Trophoblast cell (in vitro differentiated cells and primary cell): Measurements from ENCODE around the gene SCAMP2.

Experiments
- DNase-seq, 2 donors: peaks; one replicate each; pipeline ENCODE4 v3.0.0-alpha.2; 2016
- H2AFZ ChIP-seq: 2 replicates; pipeline ENCODE4 v1.6.1; 2013; ENCODE audit warnings: low read length, moderate library complexity, mild to moderate bottlenecking; ENCODE audit not compliant: insufficient read depth, poor library complexity
- H2AK5ac ChIP-seq: 2 replicates; pipeline ENCODE4 v1.6.1; 2013; ENCODE audit warnings: mild to moderate bottlenecking, low read length
- H2BK120ac ChIP-seq: 2 replicates; pipeline ENCODE4 v1.6.1; 2013; ENCODE audit warnings: low read length, mild to moderate bottlenecking, moderate library complexity; ENCODE audit not compliant: insufficient read depth, poor library complexity
- H2BK12ac ChIP-seq: 2 replicates; pipeline ENCODE4 v1.6.1; 2013; ENCODE audit warnings: mild to moderate bottlenecking, low read length, moderate library complexity
- H2BK5ac ChIP-seq: 2 replicates; pipeline ENCODE4 v1.6.1; 2013; ENCODE audit warnings: low read length, low read depth, moderate library complexity, mild to moderate bottlenecking; ENCODE audit not compliant: poor library complexity
- H3K14ac ChIP-seq: 2 replicates; pipeline ENCODE4 v1.6.1; 2013; ENCODE audit warnings: mild to moderate bottlenecking, low read length
- H3K18ac ChIP-seq: 2 replicates; pipeline ENCODE4 v1.6.1; 2013; ENCODE audit warnings: mild to moderate bottlenecking, low read length
- H3K23ac ChIP-seq: 2 replicates; pipeline ENCODE4 v1.6.1; 2013; ENCODE audit warnings: low read length
- H3K27ac ChIP-seq: 2 replicates; pipeline ENCODE4 v1.5.1; 2013; ENCODE audit warnings: low read depth, mild to moderate bottlenecking, inconsistent platforms, low read length, moderate library complexity
- H3K27me3 ChIP-seq: 2 replicates; pipeline ENCODE4 v1.6.1; 2013; ENCODE audit warnings: inconsistent platforms, mild to moderate bottlenecking, low read length, moderate library complexity; ENCODE audit not compliant: insufficient read depth
- H3K36me3 ChIP-seq, 2 experiments: 1 replicate in 1 of 2; 2 replicates in 1 of 2; pipeline ENCODE4 v1.6.1; 2013; ENCODE audit warnings: low read length in 2 of 2, mild to moderate bottlenecking in 2 of 2, moderate library complexity in 1 of 2; ENCODE audit not compliant: insufficient read depth in 2 of 2, control insufficient read depth in 1 of 2
- H3K4ac ChIP-seq: 2 replicates; pipeline ENCODE4 v1.6.1; 2013; ENCODE audit warnings: low read depth, mild to moderate bottlenecking, low read length, moderate library complexity
- H3K4me1 ChIP-seq, 2 experiments: 1 replicate in 1 of 2; 2 replicates in 1 of 2; pipeline ENCODE4 v1.6.1; 2013; ENCODE audit warnings: low read length in 2 of 2, mild to moderate bottlenecking in 2 of 2, moderate library complexity in 1 of 2; ENCODE audit not compliant: insufficient read depth in 2 of 2, control insufficient read depth in 1 of 2
- H3K4me2 ChIP-seq: 2 replicates; pipeline ENCODE4 v1.6.1; 2013; ENCODE audit warnings: inconsistent platforms, mild to moderate bottlenecking, low read length, moderate library complexity
- H3K4me3 ChIP-seq: 2 replicates; pipeline ENCODE4 v1.5.1; 2013; ENCODE audit warnings: mild to moderate bottlenecking, low read depth, low read length, inconsistent platforms
- H3K79me1 ChIP-seq: one replicate; pipeline ENCODE4 v1.6.1; 2013; ENCODE audit warnings: low read length
- H3K79me2 ChIP-seq: 2 replicates; pipeline ENCODE4 v1.6.1; 2013; ENCODE audit warnings: low read length, mild to moderate bottlenecking; ENCODE audit not compliant: control insufficient read depth, insufficient read depth, poor library complexity
- H3K9ac ChIP-seq: 2 replicates; pipeline ENCODE4 v1.6.1; 2013; ENCODE audit warnings: mild to moderate bottlenecking, low read length
- H3K9me3 ChIP-seq: 2 replicates; pipeline ENCODE4 v1.6.1; 2013; ENCODE audit warnings: low read depth, mild to moderate bottlenecking, control low read depth, inconsistent platforms, low read length; ENCODE audit not compliant: insufficient read depth
- H4K12ac ChIP-seq: 2 replicates; pipeline ENCODE4 v1.6.1; 2013; ENCODE audit warnings: low read depth, mild to moderate bottlenecking, low read length, moderate library complexity
- H4K8ac ChIP-seq: 2 replicates; pipeline ENCODE4 v1.6.1; 2013; ENCODE audit warnings: low read depth, mild to moderate bottlenecking, low read length, moderate library complexity
- H4K91ac ChIP-seq: one replicate; pipeline ENCODE4 v1.6.1; 2013; ENCODE audit warnings: low read depth, mild to moderate bottlenecking, low read length, moderate library complexity
- WGBS: extraction: QIAGEN DNeasy Blood & Tissue Kit; methylation state at CpG from one replicate; pipeline ENCODE4 v1.1.7; 2013; ENCODE audit warnings: missing lambda C conversion rate; ENCODE audit not compliant: insufficient read length, insufficient coverage; ENCODE audit errors: extremely low coverage; 5-methylcytosine and 5-hydroxymethylcytosine counted together

SCAMP2 gene

GRCh38 chr15:74829991-74830390 lies 43.2 kb downstream of the SCAMP2 start:
- no peak overlapping the region for H3K18ac ChIP-seq
- no peak overlapping the region for H3K4me3 ChIP-seq
- no peak overlapping the region for H4K12ac ChIP-seq
- no peak overlapping the region for H3K4me2 ChIP-seq
- no peak overlapping the region for H2BK12ac ChIP-seq
- H3K9me3 ChIP-seq, result no peaks in the 10 kb centered on the region
- no peak overlapping the region for H2AK5ac ChIP-seq
- no peak overlapping the region for H3K9ac ChIP-seq
- H3K4me1 ChIP-seq, result no peaks in the 10 kb centered on the region
- H2AFZ ChIP-seq, result no peak overlapping the region
- no peak overlapping the region for H2BK120ac ChIP-seq
- H3K23ac ChIP-seq, result no peak overlapping the region
- H3K4ac ChIP-seq, result no peak overlapping the region
- no peak overlapping the region for H3K14ac ChIP-seq
- WGBS, result no CpG with 5 or more reads among the region's 6 CpGs
- no peak overlapping the region for H3K27ac ChIP-seq
- no peaks in the 10 kb centered on the region for H3K36me3 ChIP-seq
- no peak overlapping the region for H4K8ac ChIP-seq
- H4K91ac ChIP-seq, result no peak overlapping the region
- H2BK5ac ChIP-seq, result no peak overlapping the region
- no peaks in the 10 kb centered on the region for H3K79me1 ChIP-seq
- no peaks in the 10 kb centered on the region for H3K79me2 ChIP-seq
- peaks cover 8% of the 10 kb centered on the region for H3K27me3 ChIP-seq
- no peak for DNase-seq

GRCh38 chr15:74829486-74829885 lies 43.7 kb downstream of the SCAMP2 start:
- Histone ChIP-seq H3K9ac (no peak overlapping the region), H3K4ac (no peak overlapping the region), H2BK12ac (no peak overlapping the region), H3K27ac (no peak overlapping the region), H2BK5ac (no peak overlapping the region), H3K4me1 (no peaks in the 10 kb centered on the region), H3K79me2 (no peaks in the 10 kb centered on the region), H3K4me3 (no peak overlapping the region), H4K91ac (no peak overlapping the region), H3K36me3 (no peaks in the 10 kb centered on the region), H4K12ac (no peak overlapping the region), H2AFZ (no peak overlapping the region), H3K9me3 (no peaks in the 10 kb centered on the region), H3K14ac (no peak overlapping the region), H3K18ac (no peak overlapping the region), H4K8ac (no peak overlapping the region), H3K23ac (no peak overlapping the region), H2BK120ac (no peak overlapping the region), H2AK5ac (no peak overlapping the region), H3K4me2 (no peak overlapping the region), H3K79me1 (no peaks in the 10 kb centered on the region), H3K27me3 (peaks cover 8% of the 10 kb centered on the region)
- no peak for DNase-seq
- WGBS, result no CpG with 5 or more reads among the region's 3 CpGs

GRCh38 chr15:74828835-74829234 lies 44.3 kb downstream of the SCAMP2 start:
- Histone ChIP-seq H3K27me3 (peaks cover 8% of the 10 kb centered on the region), H3K18ac (no peak overlapping the region), H2BK5ac (no peak overlapping the region), H3K4me2 (no peak overlapping the region), H3K4ac (no peak overlapping the region), H3K27ac (no peak overlapping the region), H2BK120ac (no peak overlapping the region), H3K9ac (no peak overlapping the region), H3K4me1 (no peaks in the 10 kb centered on the region), H3K79me2 (no peaks in the 10 kb centered on the region), H3K36me3 (no peaks in the 10 kb centered on the region), H3K79me1 (no peaks in the 10 kb centered on the region), H4K8ac (no peak overlapping the region), H2AFZ (no peak overlapping the region), H3K4me3 (no peak overlapping the region), H4K12ac (no peak overlapping the region), H3K14ac (no peak overlapping the region), H3K9me3 (peaks cover under 1% of the 10 kb centered on the region), H2BK12ac (no peak overlapping the region), H3K23ac (no peak overlapping the region), H4K91ac (no peak overlapping the region), H2AK5ac (no peak overlapping the region)
- WGBS, result no CpG with 5 or more reads among the region's 6 CpGs
- DNase-seq, result no peak

- no peak overlapping the region for H4K8ac ChIP-seq
- H3K79me1 ChIP-seq, result no peaks in the 10 kb centered on the region
Observed at GRCh38 chr15:74827614-74828013, 45.6 kb downstream of the SCAMP2 start.

More at GRCh38 chr15:74827614-74828013, 45.6 kb downstream of the SCAMP2 start:
- Histone ChIP-seq H2BK5ac (no peak overlapping the region), H3K9ac (no peak overlapping the region), H3K23ac (no peak overlapping the region), H3K4me3 (no peak overlapping the region), H3K4me1 (no peaks in the 10 kb centered on the region), H4K91ac (no peak overlapping the region), H2BK12ac (no peak overlapping the region), H2AK5ac (no peak overlapping the region), H3K18ac (no peak overlapping the region), H3K9me3 (peaks cover 4% of the 10 kb centered on the region), H3K79me2 (no peaks in the 10 kb centered on the region), H2BK120ac (no peak overlapping the region), H3K27ac (no peak overlapping the region), H4K12ac (no peak overlapping the region), H3K14ac (no peak overlapping the region), H2AFZ (no peak overlapping the region), H3K4ac (no peak overlapping the region), H3K4me2 (no peak overlapping the region), H3K27me3 (peaks cover 8% of the 10 kb centered on the region), H3K36me3 (no peaks in the 10 kb centered on the region)
- no CpG with 5 or more reads among the region's 5 CpGs for WGBS
- DNase-seq, result no peak
